Fibroblast of mammary gland (primary cell): ENCODE results near the gene EVA1C.
"Not testable (repeated sequence)": the region's sequence is repeated elsewhere in the genome, so short reads cannot be mapped to it uniquely, and the experiment has no call there.

Source experiments
- DNase-seq: peaks from one replicate; pipeline ENCODE4 v3.0.0-alpha.2; 2010; ENCODE audit warnings: low read depth
- H3K4me3 ChIP-seq: 2 replicates; pipeline ENCODE4 v1.5.1; 2011; ENCODE audit warnings: low read depth, mild to moderate bottlenecking, low read length, moderate library complexity; ENCODE audit not compliant: control insufficient read depth
- CTCF ChIP-seq: conservative IDR thresholded peaks from 2 replicates; pipeline ENCODE4 v1.5.1; 2011; ENCODE audit warnings: low read depth, low read length, inconsistent platforms; ENCODE audit not compliant: control insufficient read depth, insufficient read depth

Gene EVA1C

GRCh38 chr21:32412162-32413014 lies at the start of gene EVA1C:
EVA1C (plus strand) TSS chr21:32412706; CDS start chr21:32412854, 148 bp downstream.
- peak within 1 kb of the TSS; percentile 79 for H3K4me3 ChIP-seq
- DNase-seq = peak; percentile 53
- no peak for TF ChIP-seq CTCF

- TF ChIP-seq CTCF = no peak
- DNase-seq = no peak
These were observed 48.1 kb upstream of the EVA1C start for GRCh38 chr21:32364387-32364786.

GRCh38 chr21:32364796-32365195 lies 47.7 kb upstream of the EVA1C start:
- no peak for DNase-seq
- H3K4me3 ChIP-seq = no peak overlapping the region
- no peak for TF ChIP-seq CTCF

More at GRCh38 chr21:32364387-32364786, 48.1 kb upstream of the EVA1C start:
- no peak overlapping the region for H3K4me3 ChIP-seq

- TF ChIP-seq CTCF = no peak
These were observed 46.3 kb upstream of the EVA1C start for GRCh38 chr21:32366191-32366590.

GRCh38 chr21:32367158-32367557 lies 45.3 kb upstream of the EVA1C start:
- TF ChIP-seq CTCF = no peak
- DNase-seq = peak; percentile 47
- no peak overlapping the region for H3K4me3 ChIP-seq

More at GRCh38 chr21:32366191-32366590, 46.3 kb upstream of the EVA1C start:
- no peak overlapping the region for H3K4me3 ChIP-seq
- DNase-seq = no peak

GRCh38 chr21:32368386-32368785 lies 44.1 kb upstream of the EVA1C start:
- TF ChIP-seq CTCF = no peak
- no peak overlapping the region for H3K4me3 ChIP-seq
- no peak for DNase-seq

- DNase-seq = not testable (repeated sequence)
These were observed 43.5 kb upstream of the EVA1C start for GRCh38 chr21:32368961-32369360.

More at GRCh38 chr21:32368961-32369360, 43.5 kb upstream of the EVA1C start:
- H3K4me3 ChIP-seq = not testable (repeated sequence)
